B cell (primary cell): ENCODE data around the gene TMEM42. TPM values are rescaled to one million over a fixed set of nuclear protein-coding genes. Genes with fewer than 3 reads are reported as not detected.
"Not testable (repeated sequence)": the region's sequence is repeated elsewhere in the genome, so short reads cannot be mapped to it uniquely, and the experiment has no call there.

ENCODE experiments used
- ATAC-seq: fragments of 200-7000 bp; cut with Tn5 transposase; one replicate; pipeline ENCODE4 v1.10.0; 2021; ENCODE audit warnings: low read depth, mild to moderate bottlenecking, moderate number of reproducible peaks, moderate library complexity
- CTCF ChIA-PET: fragments of 350-600 bp; sonication (Branson Sonifier 250); formaldehyde crosslinking; loops from one replicate; lab custom pipeline; 2021; ENCODE audit warnings: antibody characterized with exemption, inconsistent platforms; lab: Charles Lee
- POLR2A ChIA-PET: fragments of 350-600 bp; sonication (Branson Sonifier 250); formaldehyde crosslinking; loops from one replicate; lab custom pipeline; 2021; ENCODE audit warnings: antibody characterized with exemption; lab: Charles Lee
- DNase-seq: peaks from one replicate; pipeline ENCODE4 v3.0.0; 2013
- H2AFZ ChIP-seq: 2 replicates; pipeline ENCODE4 v1.6.1; 2012; ENCODE audit warnings: mild to moderate bottlenecking, low read depth, low read length; ENCODE audit not compliant: insufficient read depth, poor library complexity, severe bottlenecking
- H3K27ac ChIP-seq, 2 donors: 1 replicate in 1 of 2; 2 replicates in 1 of 2; pipeline ENCODE4 v1.5.1; 2012 to 2013; ENCODE audit warnings: low read length in 2 of 2, mild to moderate bottlenecking in 2 of 2, moderate library complexity in 1 of 2
- H3K27me3 ChIP-seq, 4 experiments: fragments of 200-600 bp in 1 of 4; sonication (generic) in 1 of 4; replicated peaks in 1 of 4; 1 replicate in 2 of 4; 2 replicates in 2 of 4; pipeline versions ENCODE4 v1.6.1 to v1.7.0; 2013 to 2016; ENCODE audit warnings: low read length in 3 of 4, mild to moderate bottlenecking in 2 of 4, mixed read lengths in 1 of 4, moderate library complexity in 1 of 4; ENCODE audit not compliant: insufficient read depth in 4 of 4, control insufficient read depth in 3 of 4; ENCODE audit errors: control extremely low read depth in 1 of 4
- H3K36me3 ChIP-seq, 2 experiments: replicated peaks in 1 of 2; 1 replicate in 1 of 2; 2 replicates in 1 of 2; pipeline versions ENCODE4 v1.6.1 to v1.7.1; 2013; ENCODE audit warnings: low read length in 1 of 2; ENCODE audit not compliant: insufficient read depth in 2 of 2, control insufficient read depth in 1 of 2; ENCODE audit errors: control extremely low read depth in 1 of 2, extremely low read depth in 1 of 2
- H3K4me1 ChIP-seq, 2 donors: fragments of 200-600 bp in 1 of 2; sonication (generic) in 1 of 2; 1 replicate in 1 of 2; 2 replicates in 1 of 2; pipeline versions ENCODE4 v1.5.1 to v1.6.1; 2013 to 2017; ENCODE audit warnings: low read length in 2 of 2; ENCODE audit not compliant: control insufficient read depth in 2 of 2, insufficient read depth in 2 of 2
- H3K4me2 ChIP-seq: replicated peaks from 2 replicates; pipeline ENCODE3; 2012; ENCODE audit warnings: mild to moderate bottlenecking, low read depth, low read length; ENCODE audit not compliant: poor library complexity, severe bottlenecking
- H3K4me3 ChIP-seq, 5 experiments: fragments of 200-600 bp in 1 of 5; sonication (generic) in 1 of 5; 1 replicate in 3 of 5; 2 replicates in 2 of 5; pipeline versions ENCODE4 v1.5.1 to v1.7.0; 2011 to 2016; ENCODE audit warnings: low read length in 4 of 5, mild to moderate bottlenecking in 4 of 5, low read depth in 2 of 5, control low read depth in 1 of 5, moderate library complexity in 1 of 5; ENCODE audit not compliant: insufficient read depth in 1 of 5; ENCODE audit errors: control extremely low read depth in 1 of 5, extremely low read depth in 1 of 5
- H3K79me2 ChIP-seq: fragments of 200-600 bp; sonication (generic); one replicate; pipeline ENCODE4 v1.6.0; 2016; ENCODE audit warnings: low read length; ENCODE audit not compliant: control insufficient read depth, insufficient read depth
- H3K9ac ChIP-seq: fragments of 200-600 bp; sonication (generic); 2 replicates; pipeline ENCODE4 v1.6.1; 2017; ENCODE audit warnings: mild to moderate bottlenecking, low read length, moderate library complexity
- H3K9me3 ChIP-seq, 3 donors: one replicate each; pipeline versions ENCODE4 v1.6.1 to v1.7.1; 2013; ENCODE audit warnings: low read length in 2 of 3; ENCODE audit not compliant: control insufficient read depth in 2 of 3, insufficient read depth in 1 of 3; ENCODE audit errors: control extremely low read depth in 1 of 3
- H4K20me1 ChIP-seq: 2 replicates; pipeline ENCODE4 v1.6.0; 2012; ENCODE audit warnings: mild to moderate bottlenecking, low read length; ENCODE audit not compliant: insufficient read depth, control insufficient read depth, poor library complexity, severe bottlenecking
- H3K27ac Mint-ChIP-seq: one replicate; pipeline ENCODE4 v1.8.0; 2021; ENCODE audit warnings: mixed read lengths
- H3K27me3 Mint-ChIP-seq: one replicate; pipeline ENCODE4 v1.8.0; 2021; ENCODE audit warnings: mixed read lengths
- H3K4me1 Mint-ChIP-seq: one replicate; pipeline ENCODE4 v1.8.0; 2021; ENCODE audit warnings: mixed read lengths
- H3K4me3 Mint-ChIP-seq: one replicate; pipeline ENCODE4 v1.8.0; 2021; ENCODE audit warnings: mixed read lengths
- H3K9me3 Mint-ChIP-seq: one replicate; pipeline ENCODE4 v1.8.0; 2022; ENCODE audit warnings: mixed read lengths; ENCODE audit not compliant: insufficient read depth
- EZH2 ChIP-seq: IDR thresholded peaks from 2 replicates; pipeline ENCODE4 v1.6.1; 2012; ENCODE audit warnings: borderline replicate concordance, low read depth, mild to moderate bottlenecking, moderate library complexity, low read length; ENCODE audit not compliant: insufficient read depth, poor library complexity, severe bottlenecking
- WGBS: methylation state at CpG from one replicate; pipeline ENCODE4 v1.1.5; 2013; ENCODE audit warnings: missing lambda C conversion rate; ENCODE audit not compliant: insufficient coverage; 5-methylcytosine and 5-hydroxymethylcytosine counted together
- intact Hi-C: fragments of 100-400 bp; cut with micrococcal nuclease; formaldehyde crosslinking; loops from one replicate; pipeline ENCODE4 v1.10.0; 2022
- polyA plus RNA-seq: library from polyadenylated mRNA; depleted of rRNA; stranded (reverse); fragments of >200 nt; gene quantifications from 2 replicates; pipeline ENCODE4 v1.2.3, GENCODE V29; 2012
- total RNA-seq, 2 donors: library from RNA; stranded (reverse); fragments of 120-200 nt in 1 of 2; gene quantifications; 1 replicate in 1 of 2; 2 replicates in 1 of 2; pipeline versions ENCODE4 v1.2.3 to v1.2.4, GENCODE V29; 2013 to 2022
- TF ChIP-seq, protein P1 (sequence below): fragments of 200-600 bp; IDR thresholded peaks from one replicate; pipeline ENCODE4 v1.8.0; 2022; ENCODE audit warnings: antibody characterized with exemption, mild to moderate bottlenecking

The TMEM42 gene
- total and polyA plus RNA-seq, 2 donors (not counting 1 experiment from before 2014, with no cell fraction given) = 22.6 to 32.4 TPM

DNA sequence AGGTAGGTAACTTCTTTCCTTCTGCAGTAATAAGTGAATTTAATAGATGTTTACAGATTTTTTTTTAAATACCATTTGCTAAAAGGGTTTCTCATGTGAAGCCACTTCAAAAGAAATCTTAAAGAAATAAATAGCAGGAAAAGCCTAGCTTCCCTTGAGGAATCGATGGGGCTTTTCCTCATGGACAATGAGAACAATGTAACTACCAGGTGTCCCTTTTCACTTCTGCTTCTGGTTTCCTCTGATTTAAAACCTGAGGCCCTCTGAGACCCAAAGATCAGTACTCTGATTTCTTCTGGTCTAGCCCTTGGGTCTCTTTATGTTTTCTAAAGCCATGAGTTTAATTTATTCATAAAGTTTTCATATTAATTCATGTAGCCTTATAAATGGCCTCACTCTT is 13.1 kb upstream of the TMEM42 start:
- no peaks in the 10 kb centered on the region for H3K27me3 ChIP-seq
- no peaks in the 10 kb centered on the region for H3K9me3 ChIP-seq
- H3K4me3 Mint-ChIP-seq = no peak overlapping the region
- DNase-seq (no peak), ATAC-seq (no peak)
- no peaks in the 10 kb centered on the region for H3K27me3 Mint-ChIP-seq
- H2AFZ ChIP-seq = no peak overlapping the region
- no peak overlapping the region for H3K4me2 ChIP-seq
- intact Hi-C loops = no loop called here
- no peaks in the 10 kb centered on the region for H3K9me3 Mint-ChIP-seq
- H3K4me1 Mint-ChIP-seq = peaks cover 2% of the 10 kb centered on the region
- H3K79me2 ChIP-seq = no peaks in the 10 kb centered on the region
- ChIA-PET POLR2A (no interaction called here), CTCF (no interaction called here)
- no peak overlapping the region for H3K27ac ChIP-seq
- H3K27ac Mint-ChIP-seq = no peak overlapping the region
- H3K4me1 ChIP-seq = peaks cover 0 to 4% of the 10 kb centered on the region in 2 donors
- no peaks in the 10 kb centered on the region for H4K20me1 ChIP-seq
- H3K36me3 ChIP-seq = no peaks in the 10 kb centered on the region
- no peak overlapping the region for H3K9ac ChIP-seq
- no peak overlapping the region for H3K4me3 ChIP-seq
- TF ChIP-seq, protein P1, sequence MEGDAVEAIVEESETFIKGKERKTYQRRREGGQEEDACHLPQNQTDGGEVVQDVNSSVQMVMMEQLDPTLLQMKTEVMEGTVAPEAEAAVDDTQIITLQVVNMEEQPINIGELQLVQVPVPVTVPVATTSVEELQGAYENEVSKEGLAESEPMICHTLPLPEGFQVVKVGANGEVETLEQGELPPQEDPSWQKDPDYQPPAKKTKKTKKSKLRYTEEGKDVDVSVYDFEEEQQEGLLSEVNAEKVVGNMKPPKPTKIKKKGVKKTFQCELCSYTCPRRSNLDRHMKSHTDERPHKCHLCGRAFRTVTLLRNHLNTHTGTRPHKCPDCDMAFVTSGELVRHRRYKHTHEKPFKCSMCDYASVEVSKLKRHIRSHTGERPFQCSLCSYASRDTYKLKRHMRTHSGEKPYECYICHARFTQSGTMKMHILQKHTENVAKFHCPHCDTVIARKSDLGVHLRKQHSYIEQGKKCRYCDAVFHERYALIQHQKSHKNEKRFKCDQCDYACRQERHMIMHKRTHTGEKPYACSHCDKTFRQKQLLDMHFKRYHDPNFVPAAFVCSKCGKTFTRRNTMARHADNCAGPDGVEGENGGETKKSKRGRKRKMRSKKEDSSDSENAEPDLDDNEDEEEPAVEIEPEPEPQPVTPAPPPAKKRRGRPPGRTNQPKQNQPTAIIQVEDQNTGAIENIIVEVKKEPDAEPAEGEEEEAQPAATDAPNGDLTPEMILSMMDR = no peak
- no peak for TF ChIP-seq EZH2
- 75% methylated on average over 1 of the region's 1 CpG for WGBS

DNA sequence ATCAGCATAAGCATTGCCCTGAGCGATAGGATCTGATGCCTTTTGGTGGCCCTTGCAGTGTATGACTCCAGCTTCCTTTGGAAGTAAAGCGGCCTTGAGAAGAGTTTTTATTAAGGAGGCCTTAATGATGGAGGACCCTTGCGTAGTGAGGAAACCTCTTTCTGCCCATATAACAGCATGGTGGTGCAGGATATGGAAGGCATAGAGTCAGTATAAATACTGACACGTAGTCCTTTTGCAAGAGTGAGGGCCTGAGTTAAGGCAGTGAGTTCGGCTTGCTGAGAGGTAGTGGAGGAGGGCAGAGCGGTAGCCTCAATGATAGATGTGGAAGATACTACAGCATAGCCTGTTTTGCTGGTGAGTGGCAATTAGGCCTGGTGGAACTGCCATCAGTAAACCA is 5.0 kb upstream of the TMEM42 start:
- CTCF ChIA-PET, H3K9ac ChIP-seq, H3K4me2 ChIP-seq, H3K4me1 Mint-ChIP-seq, H3K4me3 ChIP-seq, DNase-seq, H4K20me1 ChIP-seq, intact Hi-C loops, H3K36me3 ChIP-seq, H3K4me1 ChIP-seq, POLR2A ChIA-PET, H3K27ac Mint-ChIP-seq, H3K79me2 ChIP-seq, H3K9me3 Mint-ChIP-seq, H2AFZ ChIP-seq, H3K27ac ChIP-seq, H3K27me3 Mint-ChIP-seq, H3K9me3 ChIP-seq, H3K27me3 ChIP-seq, H3K4me3 Mint-ChIP-seq, ATAC-seq: not testable (repeated sequence)
- 100% methylated on average over 5 of the region's 6 CpGs for WGBS
